ENCODE results near the gene DPP4. TPM values are rescaled to one million over a fixed set of nuclear protein-coding genes. Genes with fewer than 3 reads are reported as not detected.

The DPP4 gene
- total RNA-seq, 1 donor from 2014 or later, result not detected

- Mint-ChIP-seq H3K27ac (ENCODE audit: unreplicated experiment) (no peak overlapping the region), H3K36me3 (ENCODE audit: unreplicated experiment) (no peaks in the 10 kb centered on the region), H3K9me3 (ENCODE audit: unreplicated experiment) (no peaks in the 10 kb centered on the region), H3K27me3 (ENCODE audit: unreplicated experiment) (no peaks in the 10 kb centered on the region), H3K4me1 (ENCODE audit: unreplicated experiment) (peaks cover 4% of the 10 kb centered on the region), H3K4me3 (ENCODE audit: unreplicated experiment) (no peak overlapping the region)
- no peak for DNase-seq (ENCODE audit: extremely low spot score, unreplicated experiment)
- no peak for TF ChIP-seq CTCF (IDR thresholded peaks at IDR 0.05)
Observed at GRCh38 chr2:161976917-161977316, 97.1 kb downstream of the DPP4 start.

- H3K36me3 Mint-ChIP-seq (ENCODE audit: unreplicated experiment), result no peaks in the 10 kb centered on the region
- H3K4me3 Mint-ChIP-seq (ENCODE audit: unreplicated experiment), result no peak overlapping the region
- no peak for TF ChIP-seq CTCF (IDR thresholded peaks at IDR 0.05)
- peaks cover 4% of the 10 kb centered on the region for H3K4me1 Mint-ChIP-seq (ENCODE audit: unreplicated experiment)
- H3K27ac Mint-ChIP-seq (ENCODE audit: unreplicated experiment), result no peak overlapping the region
- H3K9me3 Mint-ChIP-seq (ENCODE audit: unreplicated experiment), result no peaks in the 10 kb centered on the region
- no peak for DNase-seq (ENCODE audit: extremely low spot score, unreplicated experiment)
- no peaks in the 10 kb centered on the region for H3K27me3 Mint-ChIP-seq (ENCODE audit: unreplicated experiment)
Observed at GRCh38 chr2:161976295-161976694, 97.7 kb downstream of the DPP4 start.

DNA sequence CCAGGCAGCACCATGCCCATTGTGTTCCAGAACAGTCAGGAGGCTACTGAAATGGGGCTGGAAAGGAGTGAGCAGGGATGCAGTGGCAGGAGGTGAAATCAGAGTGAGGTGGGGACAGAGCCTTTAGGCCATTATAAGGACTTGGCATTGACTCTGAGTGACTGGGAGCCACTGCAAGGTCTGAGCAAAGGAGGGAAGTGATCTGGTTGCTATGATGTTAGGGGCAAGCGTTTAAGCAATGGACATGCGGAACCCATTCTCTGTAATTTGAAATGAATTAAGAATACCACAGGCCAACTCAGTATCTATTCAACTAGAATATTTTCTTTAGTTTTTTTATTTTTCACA lies 98.2 kb downstream of the DPP4 start:
- Mint-ChIP-seq H3K36me3 (ENCODE audit: unreplicated experiment) (no peaks in the 10 kb centered on the region), H3K27ac (ENCODE audit: unreplicated experiment) (no peak overlapping the region), H3K9me3 (ENCODE audit: unreplicated experiment) (no peaks in the 10 kb centered on the region), H3K27me3 (ENCODE audit: unreplicated experiment) (no peaks in the 10 kb centered on the region), H3K4me3 (ENCODE audit: unreplicated experiment) (no peak overlapping the region), H3K4me1 (ENCODE audit: unreplicated experiment) (peaks cover 4% of the 10 kb centered on the region)
- TF ChIP-seq CTCF (IDR thresholded peaks at IDR 0.05), result no peak
- DNase-seq (ENCODE audit: extremely low spot score, unreplicated experiment), result no peak

GRCh38 chr2:161975062-161975812 lies 98.8 kb downstream of the DPP4 start:
- Mint-ChIP-seq H3K36me3 (ENCODE audit: unreplicated experiment) (no peaks in the 10 kb centered on the region), H3K27me3 (ENCODE audit: unreplicated experiment) (no peaks in the 10 kb centered on the region), H3K4me3 (ENCODE audit: unreplicated experiment) (no peak overlapping the region), H3K9me3 (ENCODE audit: unreplicated experiment) (no peaks in the 10 kb centered on the region), H3K4me1 (ENCODE audit: unreplicated experiment) (peaks cover 4% of the 10 kb centered on the region), H3K27ac (ENCODE audit: unreplicated experiment) (no peak overlapping the region)
- DNase-seq (ENCODE audit: extremely low spot score, unreplicated experiment), result no peak
- TF ChIP-seq CTCF (IDR thresholded peaks at IDR 0.05), result no peak

GRCh38 chr2:161974461-161974860 lies 99.6 kb downstream of the DPP4 start:
- Mint-ChIP-seq H3K36me3 (ENCODE audit: unreplicated experiment) (no peaks in the 10 kb centered on the region), H3K4me3 (ENCODE audit: unreplicated experiment) (no peak overlapping the region), H3K9me3 (ENCODE audit: unreplicated experiment) (no peaks in the 10 kb centered on the region), H3K27ac (ENCODE audit: unreplicated experiment) (no peak overlapping the region), H3K27me3 (ENCODE audit: unreplicated experiment) (peaks cover 2% of the 10 kb centered on the region), H3K4me1 (ENCODE audit: unreplicated experiment) (peaks cover 4% of the 10 kb centered on the region)
- TF ChIP-seq CTCF (IDR thresholded peaks at IDR 0.05), result no peak
- no peak for DNase-seq (ENCODE audit: extremely low spot score, unreplicated experiment)
